ENCODE data around the gene STAT1. TPM values are rescaled to one million over a fixed set of nuclear protein-coding genes. Genes with fewer than 3 reads are reported as not detected.

STAT1 gene
- polyA plus RNA-seq, 3 donors from 2014 or later = 79.4 to 121 (median 99.4) TPM

- Mint-ChIP-seq H3K36me3 (peaks cover 0 to 15% (median 11%) of the 10 kb centered on the region in 3 donors), H3K27ac (peak overlapping the region in 5 of 6 donors; percentile 47 to 88 (median 78)), H3K4me3 (no peak overlapping the region), H3K27me3 (ENCODE audit: low read depth in 3 of 3) (peaks cover 0 to 18% (median 6%) of the 10 kb centered on the region in 3 donors), H3K4me1 (peaks cover 34 to 44% of the 10 kb centered on the region in 2 donors), H3K9me3 (no peaks in the 10 kb centered on the region)
- no peak for DNase-seq
Measured at GRCh38 chr2:191025135-191025534, 11.2 kb upstream of the STAT1 start.

- H3K4me1 Mint-ChIP-seq = peaks cover 20 to 26% of the 10 kb centered on the region in 2 donors
- peak in 1 of 3 donors; percentile 31 for DNase-seq
- no peak overlapping the region for H3K27ac Mint-ChIP-seq
- no peaks in the 10 kb centered on the region for H3K9me3 Mint-ChIP-seq
- H3K36me3 Mint-ChIP-seq = peaks cover 0 to 8% (median 8%) of the 10 kb centered on the region in 3 donors
- peaks cover 0 to 20% (median 6%) of the 10 kb centered on the region in 3 donors for H3K27me3 Mint-ChIP-seq (ENCODE audit: low read depth in 3 of 3)
- H3K4me3 Mint-ChIP-seq = no peak overlapping the region
Measured at GRCh38 chr2:191023235-191023679, 9.3 kb upstream of the STAT1 start.

- Mint-ChIP-seq H3K4me3 (no peak overlapping the region), H3K27me3 (ENCODE audit: low read depth in 3 of 3) (peaks cover 2 to 5% (median 3%) of the 10 kb centered on the region in 3 donors), H3K27ac (no peak overlapping the region), H3K36me3 (peaks cover 0 to 5% (median 4%) of the 10 kb centered on the region in 3 donors), H3K9me3 (no peaks in the 10 kb centered on the region), H3K4me1 (peaks cover 12 to 15% of the 10 kb centered on the region in 2 donors)
- no peak for DNase-seq
Measured at GRCh38 chr2:191020742-191021381, 6.9 kb upstream of the STAT1 start.

GRCh38 chr2:191020221-191020741 is 6.3 kb upstream of the STAT1 start:
- H3K36me3 Mint-ChIP-seq = peaks cover 0 to 2% (median 1%) of the 10 kb centered on the region in 3 donors
- H3K9me3 Mint-ChIP-seq = no peaks in the 10 kb centered on the region
- H3K27me3 Mint-ChIP-seq (ENCODE audit: low read depth in 3 of 3) = peaks cover 2 to 5% (median 4%) of the 10 kb centered on the region in 3 donors
- H3K27ac Mint-ChIP-seq = no peak overlapping the region
- DNase-seq = peak; percentile 91 to 93 (median 93)
- peaks cover 9 to 14% of the 10 kb centered on the region in 2 donors for H3K4me1 Mint-ChIP-seq
- no peak overlapping the region for H3K4me3 Mint-ChIP-seq

- Mint-ChIP-seq H3K4me1 (peaks cover under 1 to 11% of the 10 kb centered on the region in 2 donors), H3K9me3 (no peaks in the 10 kb centered on the region), H3K27ac (peak overlapping the region in 1 of 6 donors; percentile 75), H3K27me3 (ENCODE audit: low read depth in 3 of 3) (peaks cover 2 to 6% (median 5%) of the 10 kb centered on the region in 3 donors), H3K36me3 (no peaks in the 10 kb centered on the region), H3K4me3 (no peak overlapping the region)
- DNase-seq = no peak
Measured at GRCh38 chr2:191019376-191019775, 5.4 kb upstream of the STAT1 start.

- Mint-ChIP-seq H3K27ac (peak overlapping the region in 3 of 6 donors; percentile 2 to 75 (median 67)), H3K4me1 (peaks cover 0 to 11% of the 10 kb centered on the region in 2 donors), H3K9me3 (no peaks in the 10 kb centered on the region), H3K4me3 (peak overlapping the region in 4 of 5 donors; percentile 1 to 56 (median 24)), H3K27me3 (ENCODE audit: low read depth in 3 of 3) (peaks cover 2 to 6% (median 5%) of the 10 kb centered on the region in 3 donors), H3K36me3 (no peaks in the 10 kb centered on the region)
- no peak for DNase-seq
Measured at GRCh38 chr2:191018643-191019119, 4.7 kb upstream of the STAT1 start.

GRCh38 chr2:191018048-191018447 is 4.1 kb upstream of the STAT1 start:
- peak overlapping the region in 1 of 5 donors; percentile 1 for H3K4me3 Mint-ChIP-seq

GRCh38 chr2:191015831-191016230 is 1.9 kb upstream of the STAT1 start:
- peaks cover 11% of the 10 kb centered on the region in 2 donors for H3K4me1 Mint-ChIP-seq
- DNase-seq = no peak
- no peaks in the 10 kb centered on the region for H3K9me3 Mint-ChIP-seq
- no peak overlapping the region for H3K27ac Mint-ChIP-seq
- no peaks in the 10 kb centered on the region for H3K36me3 Mint-ChIP-seq
- H3K4me3 Mint-ChIP-seq = no peak overlapping the region
- peaks cover 2 to 6% (median 5%) of the 10 kb centered on the region in 3 donors for H3K27me3 Mint-ChIP-seq (ENCODE audit: low read depth in 3 of 3)

More at GRCh38 chr2:191018048-191018447, 4.1 kb upstream of the STAT1 start:
- no peak for DNase-seq
- Mint-ChIP-seq H3K9me3 (no peaks in the 10 kb centered on the region), H3K4me1 (peaks cover 0 to 11% of the 10 kb centered on the region in 2 donors), H3K27me3 (ENCODE audit: low read depth in 3 of 3) (peaks cover 2 to 6% (median 5%) of the 10 kb centered on the region in 3 donors), H3K36me3 (no peaks in the 10 kb centered on the region), H3K27ac (peak overlapping the region in 1 of 6 donors; percentile 2)

- Mint-ChIP-seq H3K4me1 (peaks cover 11 to 17% of the 10 kb centered on the region in 2 donors), H3K4me3 (no peak overlapping the region), H3K27ac (no peak overlapping the region), H3K36me3 (peaks cover 0 to 1% (median 1%) of the 10 kb centered on the region in 3 donors), H3K9me3 (no peaks in the 10 kb centered on the region), H3K27me3 (ENCODE audit: low read depth in 3 of 3) (peaks cover 2 to 8% (median 3%) of the 10 kb centered on the region in 3 donors)
- DNase-seq = no peak
Measured at GRCh38 chr2:191015239-191015638, 1.3 kb upstream of the STAT1 start.

GRCh38 chr2:191014653-191015020 is 666 bp upstream of the STAT1 start:
- H3K4me3 Mint-ChIP-seq = no peak overlapping the region
- peaks cover 12 to 23% of the 10 kb centered on the region in 2 donors for H3K4me1 Mint-ChIP-seq
- no peaks in the 10 kb centered on the region for H3K9me3 Mint-ChIP-seq
- H3K27me3 Mint-ChIP-seq (ENCODE audit: low read depth in 3 of 3) = peaks cover 0 to 8% (median 2%) of the 10 kb centered on the region in 3 donors
- no peak overlapping the region for H3K27ac Mint-ChIP-seq
- no peak for DNase-seq
- H3K36me3 Mint-ChIP-seq = peaks cover 0 to 7% (median 7%) of the 10 kb centered on the region in 3 donors

- Mint-ChIP-seq H3K36me3 (peaks cover 0 to 12% (median 9%) of the 10 kb centered on the region in 3 donors), H3K9me3 (no peaks in the 10 kb centered on the region), H3K4me3 (no peak overlapping the region), H3K27me3 (ENCODE audit: low read depth in 3 of 3) (peaks cover 0 to 8% (median 2%) of the 10 kb centered on the region in 3 donors), H3K4me1 (peaks cover 14 to 28% of the 10 kb centered on the region in 2 donors), H3K27ac (no peak overlapping the region)
- DNase-seq = no peak
Measured at GRCh38 chr2:191013682-191013931, 364 bp downstream of the STAT1 start.

- no peak overlapping the region for H3K4me3 Mint-ChIP-seq
- H3K4me1 Mint-ChIP-seq = peaks cover 16 to 34% of the 10 kb centered on the region in 2 donors
- H3K36me3 Mint-ChIP-seq = peaks cover 0 to 17% (median 12%) of the 10 kb centered on the region in 3 donors
Measured at GRCh38 chr2:191012845-191013681, 908 bp downstream of the STAT1 start.

GRCh38 chr2:191012346-191012745 is 1.6 kb downstream of the STAT1 start:
- Mint-ChIP-seq H3K4me3 (no peak overlapping the region), H3K4me1 (peaks cover 17 to 41% of the 10 kb centered on the region in 2 donors), H3K27me3 (ENCODE audit: low read depth in 3 of 3) (peaks cover 0 to 8% (median 0%) of the 10 kb centered on the region in 3 donors), H3K9me3 (no peaks in the 10 kb centered on the region), H3K27ac (no peak overlapping the region), H3K36me3 (peaks cover 0 to 24% (median 19%) of the 10 kb centered on the region in 3 donors)
- no peak for DNase-seq

More at GRCh38 chr2:191012845-191013681, 908 bp downstream of the STAT1 start:
- Mint-ChIP-seq H3K27me3 (ENCODE audit: low read depth in 3 of 3) (peaks cover 0 to 8% (median 2%) of the 10 kb centered on the region in 3 donors), H3K9me3 (no peaks in the 10 kb centered on the region), H3K27ac (no peak overlapping the region)
- no peak for DNase-seq

All from immature natural killer cell (primary cell).